HG02938 (cell line): ENCODE measurements around the gene PHYHD1.

ENCODE experiments used
- ATAC-seq: cut with Tn5 transposase; IDR thresholded peaks from one replicate; pipeline ENCODE4 v1.9.1; 2021; ENCODE audit warnings: mild to moderate bottlenecking, moderate library complexity; ENCODE audit not compliant: unreplicated experiment

Gene PHYHD1

GRCh38 chr9:128920381-128921058, at the start of gene PHYHD1:
Gene PHYHD1, plus strand, starts transcription at chr9:128920982. Its CDS starts 1,342 bp downstream, at chr9:128922324.
- no peak for ATAC-seq

GRCh38 chr9:128877852-128878251, 42.9 kb upstream of the PHYHD1 start:
- ATAC-seq: no peak

- peak; percentile 80 for ATAC-seq
Observed at GRCh38 chr9:128881884-128882676, 38.7 kb upstream of the PHYHD1 start, which contains the start of the genes KYAT1 and LRRC8A. Gene KYAT1, minus strand, starts transcription at chr9:128881950. Its CDS starts 36,545 bp downstream, at chr9:128845405. Gene LRRC8A, plus strand, starts transcription at chr9:128882133. Its CDS starts 25,032 bp downstream, at chr9:128907165.

GRCh38 chr9:128882677-128883603, 37.8 kb upstream of the PHYHD1 start:
- ATAC-seq: no peak

GRCh38 chr9:128884164-128884563, 36.6 kb upstream of the PHYHD1 start:
- ATAC-seq: no peak

- ATAC-seq: no peak
Observed at GRCh38 chr9:128885376-128885775, 35.4 kb upstream of the PHYHD1 start.

GRCh38 chr9:128885798-128886197, 35.0 kb upstream of the PHYHD1 start:
- ATAC-seq: no peak

- ATAC-seq: no peak
Observed at GRCh38 chr9:128886211-128886891, 34.4 kb upstream of the PHYHD1 start.

- ATAC-seq: no peak
Observed at GRCh38 chr9:128887049-128887448, 33.7 kb upstream of the PHYHD1 start.

- no peak for ATAC-seq
Observed at GRCh38 chr9:128887914-128888350, 32.9 kb upstream of the PHYHD1 start.

- ATAC-seq: no peak
Observed at GRCh38 chr9:128891321-128892220, 29.2 kb upstream of the PHYHD1 start.

GRCh38 chr9:128892221-128892921, 28.4 kb upstream of the PHYHD1 start:
- ATAC-seq: no peak

- no peak for ATAC-seq
Observed at GRCh38 chr9:128893354-128893753, 27.4 kb upstream of the PHYHD1 start.

- no peak for ATAC-seq
Observed at GRCh38 chr9:128894764-128895163, 26.0 kb upstream of the PHYHD1 start.

GRCh38 chr9:128895556-128895955, 25.2 kb upstream of the PHYHD1 start:
- ATAC-seq: no peak

GRCh38 chr9:128898382-128898781, 22.4 kb upstream of the PHYHD1 start:
- no peak for ATAC-seq

- ATAC-seq: no peak
Observed at GRCh38 chr9:128898845-128899565, 21.8 kb upstream of the PHYHD1 start.
